HepG2 (cell line): ENCODE results near the gene RBM44. TPM values are rescaled to one million over a fixed set of nuclear protein-coding genes. Genes with fewer than 3 reads are reported as not detected.

Source experiments
- CBFB ChIP-seq: sonication (generic); formaldehyde crosslinking; IDR thresholded peaks from 2 replicates; pipeline ENCODE4 v1.4.0; 2020; ENCODE audit warnings: missing genetic modification reagents
- CHD4 ChIP-seq: fragments of 200-600 bp; sonication (generic); IDR thresholded peaks from 2 replicates; pipeline ENCODE4 v1.7.0; 2017; ENCODE audit warnings: mild to moderate bottlenecking, low read length, borderline replicate concordance
- ELF1 ChIP-seq: sonication (generic); formaldehyde crosslinking; IDR thresholded peaks from 2 replicates; pipeline ENCODE4 v1.4.0; 2020; ENCODE audit warnings: missing genetic modification reagents
- MXI1 ChIP-seq: IDR thresholded peaks from 3 replicates; pipeline ENCODE4 v1.6.1; 2012; ENCODE audit warnings: low read depth, low read length, inconsistent platforms, borderline replicate concordance
- NFIC ChIP-seq: IDR thresholded peaks from 2 replicates; pipeline ENCODE4 v1.6.1; 2012; ENCODE audit warnings: mild to moderate bottlenecking, low read length, inconsistent platforms
- NONO ChIP-seq, 2 experiments: fragments of 450-650 bp in 1 of 2; sonication (generic) in 1 of 2; formaldehyde crosslinking in 1 of 2; IDR thresholded peaks in 1 of 2; conservative IDR thresholded peaks in 1 of 2; 2 replicates each; pipeline versions ENCODE4 v1.6.1 to v1.8.0; 2017 to 2022; ENCODE audit warnings: mild to moderate bottlenecking in 1 of 2, missing genetic modification reagents in 1 of 2, moderate library complexity in 1 of 2
- NPAS2 ChIP-seq: sonication (generic); formaldehyde crosslinking; IDR thresholded peaks from 2 replicates; pipeline ENCODE4 v1.8.0; 2022; ENCODE audit warnings: mild to moderate bottlenecking, missing genetic modification reagents, borderline replicate concordance
- SNRNP70 ChIP-seq: fragments of 200-400 bp; formaldehyde crosslinking; IDR thresholded peaks from 2 replicates; pipeline ENCODE4 v1.6.1; 2017; ENCODE audit warnings: mild to moderate bottlenecking, low read depth, low read length, moderate library complexity
- SPEN ChIP-seq: sonication (generic); formaldehyde crosslinking; IDR thresholded peaks from 2 replicates; pipeline ENCODE4 v1.5.1; 2020; ENCODE audit warnings: low read depth, mild to moderate bottlenecking, missing genetic modification reagents
- ZFP36 ChIP-seq: fragments of 150-350 bp; IDR thresholded peaks from 2 replicates; pipeline ENCODE4 v1.6.1; 2018; ENCODE audit warnings: borderline replicate concordance, low read length, low read depth; ENCODE audit not compliant: partially characterized antibody
- ZNF33B ChIP-seq: sonication (generic); formaldehyde crosslinking; IDR thresholded peaks from 2 replicates; pipeline ENCODE4 v1.5.1; 2020; ENCODE audit warnings: mild to moderate bottlenecking, missing genetic modification reagents
- polyA plus RNA-seq, 8 experiments: library from polyadenylated mRNA; depleted of rRNA in 3 of 8; stranded (reverse) in 7 of 8; unstranded in 1 of 8; fragments of >200 nt; fragmentation: Illumina TruSeq in 4 of 8; extraction: Trizol in 4 of 8; gene quantifications; 2 replicates each; pipeline versions ENCODE4 v1.2.1 to v1.2.3, GENCODE V29; 2011 to 2016; ENCODE audit warnings: low read depth in 4 of 8, missing spikeins in 1 of 8, mixed read lengths in 1 of 8; ENCODE audit not compliant: insufficient read depth in 1 of 8
- total RNA-seq, 5 experiments: library from RNA; depleted of rRNA; stranded (reverse); fragments of >200 nt; fragmentation: Illumina TruSeq; extraction: Trizol; gene quantifications; 2 replicates each; pipeline ENCODE4 v1.2.3, GENCODE V29; 2016; ENCODE audit warnings: low read depth in 1 of 5
- TF ChIP-seq, protein P1 (sequence below): IDR thresholded peaks from 2 replicates; pipeline ENCODE4 v1.6.1; 2016; ENCODE audit warnings: low read depth
- TF ChIP-seq, protein P2 (sequence below): sonication (generic); formaldehyde crosslinking; conservative IDR thresholded peaks from 2 replicates; pipeline ENCODE4 v1.4.0; 2020; ENCODE audit warnings: missing genetic modification reagents
- TF ChIP-seq, protein P3 (sequence below): sonication (generic); formaldehyde crosslinking; IDR thresholded peaks from 2 replicates; pipeline ENCODE4 v1.4.0; 2020; ENCODE audit warnings: missing genetic modification reagents, mild to moderate bottlenecking, borderline replicate concordance
- TF ChIP-seq, protein P4 (sequence below): sonication (generic); formaldehyde crosslinking; IDR thresholded peaks from 2 replicates; pipeline ENCODE4 v1.5.0; 2020; ENCODE audit warnings: missing genetic modification reagents
- TF ChIP-seq, protein P5 (sequence below): sonication (generic); formaldehyde crosslinking; conservative IDR thresholded peaks from 2 replicates; pipeline ENCODE4 v1.4.0; 2020; ENCODE audit warnings: mild to moderate bottlenecking, missing genetic modification reagents, moderate library complexity
- TF ChIP-seq, protein P6 (sequence below): IDR thresholded peaks from 2 replicates; pipeline ENCODE4 v1.6.1; 2016; ENCODE audit warnings: low read depth, control low read depth

Gene RBM44
- total and polyA plus RNA-seq, 2 of the 13 experiments (the other 11 are each of a cell fraction or from before 2014, with no cell fraction given) = 0.13 to 0.50 TPM

DNA sequence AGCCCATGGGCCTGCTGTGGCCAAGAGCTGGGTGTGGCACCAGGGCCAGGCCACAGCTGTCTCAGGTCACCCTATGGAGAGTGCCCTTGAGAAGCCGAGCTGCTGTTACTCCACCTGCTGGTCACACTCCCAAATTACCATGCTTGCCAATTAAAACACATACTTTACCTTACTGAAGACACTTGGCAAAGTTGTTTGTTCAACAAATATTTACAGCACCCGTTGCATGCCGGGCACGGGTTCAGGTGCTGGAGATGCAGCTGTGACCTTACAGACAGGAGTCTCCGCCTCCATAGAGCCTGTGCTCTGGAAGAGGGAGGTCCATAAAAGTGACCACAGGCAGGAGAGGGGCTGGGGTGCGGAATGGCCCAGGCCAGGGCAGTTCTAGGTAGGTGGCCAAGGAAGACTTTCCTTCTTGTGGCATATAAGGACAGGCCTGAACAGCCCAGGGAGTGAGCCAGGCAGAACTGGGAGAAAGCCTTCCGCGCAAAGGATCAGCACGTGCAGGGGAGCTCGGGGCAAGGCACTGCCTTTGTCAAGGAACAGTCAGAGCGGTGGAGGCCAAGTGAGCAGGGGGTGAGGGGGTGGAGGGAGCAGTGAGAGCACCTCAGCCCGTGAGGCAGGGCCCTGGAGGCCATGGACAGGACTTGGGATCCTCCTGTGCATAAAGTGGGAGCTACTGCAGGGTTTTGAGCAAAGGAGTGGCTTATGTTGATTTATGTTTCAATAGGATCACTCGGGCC is 23.6 kb upstream of the RBM44 start (continued):
- TF ChIP-seq, protein P1, sequence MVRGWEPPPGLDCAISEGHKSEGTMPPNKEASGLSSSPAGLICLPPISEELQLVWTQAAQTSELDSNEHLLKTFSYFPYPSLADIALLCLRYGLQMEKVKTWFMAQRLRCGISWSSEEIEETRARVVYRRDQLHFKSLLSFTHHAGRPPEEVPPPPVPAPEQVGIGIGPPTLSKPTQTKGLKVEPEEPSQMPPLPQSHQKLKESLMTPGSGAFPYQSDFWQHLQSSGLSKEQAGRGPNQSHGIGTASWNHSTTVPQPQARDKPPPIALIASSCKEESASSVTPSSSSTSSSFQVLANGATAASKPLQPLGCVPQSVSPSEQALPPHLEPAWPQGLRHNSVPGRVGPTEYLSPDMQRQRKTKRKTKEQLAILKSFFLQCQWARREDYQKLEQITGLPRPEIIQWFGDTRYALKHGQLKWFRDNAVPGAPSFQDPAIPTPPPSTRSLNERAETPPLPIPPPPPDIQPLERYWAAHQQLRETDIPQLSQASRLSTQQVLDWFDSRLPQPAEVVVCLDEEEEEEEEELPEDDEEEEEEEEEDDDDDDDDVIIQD (CRISPR knock-in tag) = no peak
- TF ChIP-seq NPAS2 (CRISPR knock-in tag) = no peak
- TF ChIP-seq, protein P2, sequence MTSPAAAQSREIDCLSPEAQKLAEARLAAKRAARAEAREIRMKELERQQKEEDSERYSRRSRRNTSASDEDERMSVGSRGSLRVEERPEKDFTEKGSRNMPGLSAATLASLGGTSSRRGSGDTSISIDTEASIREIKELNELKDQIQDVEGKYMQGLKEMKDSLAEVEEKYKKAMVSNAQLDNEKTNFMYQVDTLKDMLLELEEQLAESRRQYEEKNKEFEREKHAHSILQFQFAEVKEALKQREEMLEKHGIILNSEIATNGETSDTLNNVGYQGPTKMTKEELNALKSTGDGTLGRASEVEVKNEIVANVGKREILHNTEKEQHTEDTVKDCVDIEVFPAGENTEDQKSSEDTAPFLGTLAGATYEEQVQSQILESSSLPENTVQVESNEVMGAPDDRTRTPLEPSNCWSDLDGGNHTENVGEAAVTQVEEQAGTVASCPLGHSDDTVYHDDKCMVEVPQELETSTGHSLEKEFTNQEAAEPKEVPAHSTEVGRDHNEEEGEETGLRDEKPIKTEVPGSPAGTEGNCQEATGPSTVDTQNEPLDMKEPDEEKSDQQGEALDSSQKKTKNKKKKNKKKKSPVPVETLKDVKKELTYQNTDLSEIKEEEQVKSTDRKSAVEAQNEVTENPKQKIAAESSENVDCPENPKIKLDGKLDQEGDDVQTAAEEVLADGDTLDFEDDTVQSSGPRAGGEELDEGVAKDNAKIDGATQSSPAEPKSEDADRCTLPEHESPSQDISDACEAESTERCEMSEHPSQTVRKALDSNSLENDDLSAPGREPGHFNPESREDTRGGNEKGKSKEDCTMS (CRISPR knock-in tag) = no peak
- TF ChIP-seq, protein P3, sequence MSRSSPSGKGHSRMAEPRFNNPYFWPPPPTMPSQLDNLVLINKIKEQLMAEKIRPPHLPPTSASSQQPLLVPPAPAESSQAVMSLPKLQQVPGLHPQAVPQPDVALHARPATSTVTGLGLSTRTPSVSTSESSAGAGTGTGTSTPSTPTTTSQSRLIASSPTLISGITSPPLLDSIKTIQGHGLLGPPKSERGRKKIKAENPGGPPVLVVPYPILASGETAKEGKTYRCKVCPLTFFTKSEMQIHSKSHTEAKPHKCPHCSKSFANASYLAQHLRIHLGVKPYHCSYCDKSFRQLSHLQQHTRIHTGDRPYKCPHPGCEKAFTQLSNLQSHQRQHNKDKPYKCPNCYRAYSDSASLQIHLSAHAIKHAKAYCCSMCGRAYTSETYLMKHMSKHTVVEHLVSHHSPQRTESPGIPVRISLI = no peak
- no peak for TF ChIP-seq CBFB (CRISPR knock-in tag)
- TF ChIP-seq, protein P4, sequence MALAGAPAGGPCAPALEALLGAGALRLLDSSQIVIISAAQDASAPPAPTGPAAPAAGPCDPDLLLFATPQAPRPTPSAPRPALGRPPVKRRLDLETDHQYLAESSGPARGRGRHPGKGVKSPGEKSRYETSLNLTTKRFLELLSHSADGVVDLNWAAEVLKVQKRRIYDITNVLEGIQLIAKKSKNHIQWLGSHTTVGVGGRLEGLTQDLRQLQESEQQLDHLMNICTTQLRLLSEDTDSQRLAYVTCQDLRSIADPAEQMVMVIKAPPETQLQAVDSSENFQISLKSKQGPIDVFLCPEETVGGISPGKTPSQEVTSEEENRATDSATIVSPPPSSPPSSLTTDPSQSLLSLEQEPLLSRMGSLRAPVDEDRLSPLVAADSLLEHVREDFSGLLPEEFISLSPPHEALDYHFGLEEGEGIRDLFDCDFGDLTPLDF (CRISPR knock-in tag) = no peak
- no peak for TF ChIP-seq NONO (IDR thresholded peaks at IDR 0.05)
- peak; percentile 69 for TF ChIP-seq NONO (CRISPR knock-in tag; conservative IDR thresholded peaks at IDR 0.05)
- no peak for TF ChIP-seq CHD4
- TF ChIP-seq ZFP36 = no peak
- TF ChIP-seq MXI1 = no peak
- no peak for TF ChIP-seq ELF1 (CRISPR knock-in tag)
- no peak for TF ChIP-seq SNRNP70
- no peak for TF ChIP-seq NFIC
- TF ChIP-seq, protein P5, sequence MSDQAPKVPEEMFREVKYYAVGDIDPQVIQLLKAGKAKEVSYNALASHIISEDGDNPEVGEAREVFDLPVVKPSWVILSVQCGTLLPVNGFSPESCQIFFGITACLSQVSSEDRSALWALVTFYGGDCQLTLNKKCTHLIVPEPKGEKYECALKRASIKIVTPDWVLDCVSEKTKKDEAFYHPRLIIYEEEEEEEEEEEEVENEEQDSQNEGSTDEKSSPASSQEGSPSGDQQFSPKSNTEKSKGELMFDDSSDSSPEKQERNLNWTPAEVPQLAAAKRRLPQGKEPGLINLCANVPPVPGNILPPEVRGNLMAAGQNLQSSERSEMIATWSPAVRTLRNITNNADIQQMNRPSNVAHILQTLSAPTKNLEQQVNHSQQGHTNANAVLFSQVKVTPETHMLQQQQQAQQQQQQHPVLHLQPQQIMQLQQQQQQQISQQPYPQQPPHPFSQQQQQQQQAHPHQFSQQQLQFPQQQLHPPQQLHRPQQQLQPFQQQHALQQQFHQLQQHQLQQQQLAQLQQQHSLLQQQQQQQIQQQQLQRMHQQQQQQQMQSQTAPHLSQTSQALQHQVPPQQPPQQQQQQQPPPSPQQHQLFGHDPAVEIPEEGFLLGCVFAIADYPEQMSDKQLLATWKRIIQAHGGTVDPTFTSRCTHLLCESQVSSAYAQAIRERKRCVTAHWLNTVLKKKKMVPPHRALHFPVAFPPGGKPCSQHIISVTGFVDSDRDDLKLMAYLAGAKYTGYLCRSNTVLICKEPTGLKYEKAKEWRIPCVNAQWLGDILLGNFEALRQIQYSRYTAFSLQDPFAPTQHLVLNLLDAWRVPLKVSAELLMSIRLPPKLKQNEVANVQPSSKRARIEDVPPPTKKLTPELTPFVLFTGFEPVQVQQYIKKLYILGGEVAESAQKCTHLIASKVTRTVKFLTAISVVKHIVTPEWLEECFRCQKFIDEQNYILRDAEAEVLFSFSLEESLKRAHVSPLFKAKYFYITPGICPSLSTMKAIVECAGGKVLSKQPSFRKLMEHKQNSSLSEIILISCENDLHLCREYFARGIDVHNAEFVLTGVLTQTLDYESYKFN (CRISPR knock-in tag) = peak; percentile 45
- TF ChIP-seq, protein P6, sequence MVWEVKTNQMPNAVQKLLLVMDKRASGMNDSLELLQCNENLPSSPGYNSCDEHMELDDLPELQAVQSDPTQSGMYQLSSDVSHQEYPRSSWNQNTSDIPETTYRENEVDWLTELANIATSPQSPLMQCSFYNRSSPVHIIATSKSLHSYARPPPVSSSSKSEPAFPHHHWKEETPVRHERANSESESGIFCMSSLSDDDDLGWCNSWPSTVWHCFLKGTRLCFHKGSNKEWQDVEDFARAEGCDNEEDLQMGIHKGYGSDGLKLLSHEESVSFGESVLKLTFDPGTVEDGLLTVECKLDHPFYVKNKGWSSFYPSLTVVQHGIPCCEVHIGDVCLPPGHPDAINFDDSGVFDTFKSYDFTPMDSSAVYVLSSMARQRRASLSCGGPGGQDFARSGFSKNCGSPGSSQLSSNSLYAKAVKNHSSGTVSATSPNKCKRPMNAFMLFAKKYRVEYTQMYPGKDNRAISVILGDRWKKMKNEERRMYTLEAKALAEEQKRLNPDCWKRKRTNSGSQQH (CRISPR knock-in tag) = no peak
- TF ChIP-seq SPEN (CRISPR knock-in tag) = peak; percentile 59; the same call in 1 of the 2 replicates
- peak; percentile 64; the same call in 1 of the 2 replicates for TF ChIP-seq ZNF33B (CRISPR knock-in tag)
